GM12865 (cell line): ENCODE measurements around the gene FAM181A.

Experiments
- DNase-seq: peaks from one replicate; pipeline ENCODE4 v3.0.0; 2010; ENCODE audit warnings: low read depth
- H3K4me3 ChIP-seq: 2 replicates; pipeline ENCODE4 v1.5.1; 2011; ENCODE audit warnings: mild to moderate bottlenecking, low read depth, low read length, control low read depth
- CTCF ChIP-seq: IDR thresholded peaks from 2 replicates; pipeline ENCODE4 v1.5.1; 2011; ENCODE audit warnings: low read length, control low read depth, low read depth, inconsistent platforms; ENCODE audit not compliant: insufficient read depth; ENCODE audit errors: missing control alignments

The FAM181A gene

DNA sequence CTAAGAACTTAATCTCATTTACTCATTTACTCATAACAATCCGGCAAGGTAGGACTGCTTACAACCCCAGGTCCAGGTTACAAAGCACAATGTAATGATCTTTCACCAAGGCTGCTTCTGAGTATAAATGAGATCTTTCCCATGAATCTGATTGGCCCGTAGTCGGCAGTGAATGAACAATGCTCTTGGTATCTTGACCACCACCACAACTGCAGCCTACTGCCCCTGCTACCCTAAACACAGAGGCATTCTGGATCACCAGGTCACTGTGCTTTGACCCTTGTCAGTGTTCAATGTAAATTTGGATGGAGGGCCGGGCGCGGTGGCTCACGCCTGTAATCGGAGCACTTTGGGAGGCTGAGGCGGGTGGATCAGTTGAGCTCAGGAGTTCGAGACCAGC is 15.9 kb downstream of the FAM181A start:
- TF ChIP-seq CTCF: no peak
- H3K4me3 ChIP-seq: no peak overlapping the region
- DNase-seq: no peak

- DNase-seq: no peak
- no peak for TF ChIP-seq CTCF
- no peak overlapping the region for H3K4me3 ChIP-seq
Observed at GRCh38 chr14:93943930-93944329, 16.8 kb downstream of the FAM181A start.

GRCh38 chr14:93944348-93945069 is 17.4 kb downstream of the FAM181A start:
- no peak for TF ChIP-seq CTCF
- no peak overlapping the region for H3K4me3 ChIP-seq
- DNase-seq: no peak

DNA sequence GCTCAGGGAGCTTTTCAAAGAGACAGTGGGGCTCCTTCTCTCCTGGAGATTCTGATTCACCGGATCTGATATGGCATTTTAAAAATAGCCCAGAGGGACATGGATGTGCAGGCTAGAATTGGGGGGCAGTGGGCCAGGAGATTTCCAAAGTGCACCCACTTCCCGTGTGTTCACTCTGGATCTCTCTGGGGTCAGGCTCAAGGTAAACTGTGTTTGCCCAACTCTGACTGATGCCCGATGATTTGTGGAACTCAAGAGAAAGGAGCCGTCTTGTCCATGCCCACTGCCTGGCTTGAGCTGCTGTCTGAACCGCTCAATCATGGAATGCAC is 17.9 kb downstream of the FAM181A start:
- TF ChIP-seq CTCF: no peak
- no peak overlapping the region for H3K4me3 ChIP-seq
- no peak for DNase-seq

- no peak for TF ChIP-seq CTCF
- DNase-seq: peak; percentile 57
- H3K4me3 ChIP-seq: no peak overlapping the region
Observed at GRCh38 chr14:93946104-93946503, 19.0 kb downstream of the FAM181A start.

DNA sequence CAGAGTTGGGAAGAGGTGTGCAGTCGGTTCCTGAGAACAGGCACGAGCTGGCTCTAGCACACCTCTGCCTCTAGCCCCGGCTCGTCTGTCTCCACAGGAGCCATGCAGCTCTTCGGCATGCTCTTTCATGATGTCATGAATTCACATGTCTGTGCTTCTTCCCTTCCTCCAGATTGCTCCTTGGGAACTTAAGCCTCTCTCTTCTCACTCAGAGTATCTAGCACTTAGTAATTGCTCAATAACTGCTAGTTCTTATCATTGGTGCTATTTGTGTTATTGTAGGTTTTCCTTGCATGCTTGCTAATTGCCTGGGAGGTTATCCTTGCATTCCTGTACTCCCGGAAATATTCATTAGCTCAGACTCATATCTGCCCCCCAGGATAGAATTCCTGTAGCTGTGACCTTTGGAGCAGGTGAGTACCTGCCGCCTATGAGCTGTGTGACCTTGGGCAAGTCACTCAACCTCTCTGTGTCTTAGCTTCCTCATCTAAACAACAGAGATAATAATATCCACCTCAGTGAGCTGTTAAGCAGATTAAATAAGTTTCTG is 19.5 kb downstream of the FAM181A start:
- no peak for DNase-seq
- no peak for TF ChIP-seq CTCF
- H3K4me3 ChIP-seq: no peak overlapping the region

- DNase-seq: no peak
- no peak for TF ChIP-seq CTCF
- H3K4me3 ChIP-seq: no peak overlapping the region
Observed at GRCh38 chr14:93947282-93947681, 20.1 kb downstream of the FAM181A start.
